ENCODE measurements around the gene URB1. TPM values are rescaled to one million over a fixed set of nuclear protein-coding genes. Genes with fewer than 3 reads are reported as not detected.
A peak's percentile ranks its signal among the peaks of the same experiment; 100 is the strongest.
"Not testable (repeated sequence)": the region's sequence is repeated elsewhere in the genome, so short reads cannot be mapped to it uniquely, and the experiment has no call there.

Gene URB1
- total RNA-seq, 1 donor from 2014 or later = 11.4 TPM

DNA sequence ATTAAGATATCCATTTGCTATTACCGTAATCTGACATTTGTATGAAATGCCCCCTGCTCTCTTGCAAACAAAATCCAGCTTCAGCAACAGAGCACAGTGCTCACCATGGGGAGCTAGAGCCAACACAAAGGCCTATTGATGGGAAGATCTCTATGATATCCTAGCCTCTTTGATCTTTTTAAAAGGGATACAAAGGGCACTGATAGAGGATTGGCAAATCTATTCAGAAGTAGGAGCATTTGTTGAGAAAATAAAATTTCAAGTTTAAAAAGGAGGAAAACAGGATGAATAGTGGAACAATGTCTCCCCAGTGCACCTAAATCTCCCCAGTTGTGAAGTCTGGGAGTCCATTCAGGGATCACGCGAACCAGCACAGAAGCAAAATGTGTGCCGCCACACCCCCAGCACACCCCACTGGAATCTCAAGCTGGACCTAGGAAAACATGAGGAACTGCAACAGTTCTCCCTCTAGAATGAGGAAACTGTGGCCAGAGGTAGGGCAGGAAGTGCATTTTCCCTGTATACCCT lies 62.0 kb downstream of the URB1 start:
- intact Hi-C loops (cut with DNase I) = no loop called here
- ATAC-seq (ENCODE audit: poor library complexity) (no peak), DNase-seq (no peak)

DNA sequence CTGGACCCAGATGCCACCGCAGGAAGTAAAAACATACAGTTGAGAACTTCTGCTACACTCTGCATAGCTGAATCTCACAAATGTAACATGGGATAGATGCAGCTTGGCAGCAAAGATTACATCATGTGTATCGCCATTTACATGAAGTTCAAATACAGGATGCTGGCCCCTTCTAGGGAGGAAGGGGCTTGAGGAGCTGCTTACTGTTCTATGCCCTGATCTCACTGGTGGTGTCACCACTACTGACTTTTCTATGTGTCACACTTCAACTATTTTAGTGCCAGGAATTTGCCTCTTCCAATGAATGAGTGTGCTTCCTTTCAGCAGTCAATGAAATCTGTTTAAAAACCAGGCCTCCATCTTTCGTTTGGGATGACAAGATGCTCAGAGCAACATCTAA lies 63.0 kb downstream of the URB1 start:
- DNase-seq = no peak
- no peak for ATAC-seq (ENCODE audit: poor library complexity)
- intact Hi-C loops (cut with DNase I) = no loop called here

DNA sequence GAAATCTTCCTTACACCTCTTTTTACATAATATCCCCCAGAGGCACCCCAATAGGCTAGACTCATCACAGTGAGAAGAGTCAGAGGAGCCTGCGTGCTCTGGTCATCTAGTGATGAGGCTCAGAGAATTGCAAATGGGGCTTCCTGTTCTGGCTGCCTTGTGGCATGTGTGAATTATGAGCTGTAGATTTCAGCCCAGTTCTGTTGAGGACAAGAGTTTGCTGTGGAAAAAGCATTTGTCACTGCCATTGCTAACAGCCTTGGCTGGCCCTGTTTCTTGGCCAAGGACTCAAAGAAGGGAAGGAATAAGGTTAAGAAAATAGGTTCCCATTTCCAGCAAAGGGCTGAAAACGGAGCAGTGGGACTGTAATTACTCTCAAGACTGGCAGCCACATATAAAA lies 63.5 kb downstream of the URB1 start:
- ATAC-seq (ENCODE audit: poor library complexity) = no peak
- DNase-seq = no peak
- intact Hi-C loops (cut with DNase I) = no loop called here

- intact Hi-C loops (cut with DNase I) = no loop called here
- DNase-seq (no peak), ATAC-seq (ENCODE audit: poor library complexity) (no peak)
These were observed 64.2 kb downstream of the URB1 start for GRCh38 chr21:32328595-32328994.

- intact Hi-C loops (cut with DNase I) = no loop called here
- ATAC-seq (ENCODE audit: poor library complexity) (no peak), DNase-seq (no peak)
These were observed 67.1 kb downstream of the URB1 start for GRCh38 chr21:32325706-32326105.

DNA sequence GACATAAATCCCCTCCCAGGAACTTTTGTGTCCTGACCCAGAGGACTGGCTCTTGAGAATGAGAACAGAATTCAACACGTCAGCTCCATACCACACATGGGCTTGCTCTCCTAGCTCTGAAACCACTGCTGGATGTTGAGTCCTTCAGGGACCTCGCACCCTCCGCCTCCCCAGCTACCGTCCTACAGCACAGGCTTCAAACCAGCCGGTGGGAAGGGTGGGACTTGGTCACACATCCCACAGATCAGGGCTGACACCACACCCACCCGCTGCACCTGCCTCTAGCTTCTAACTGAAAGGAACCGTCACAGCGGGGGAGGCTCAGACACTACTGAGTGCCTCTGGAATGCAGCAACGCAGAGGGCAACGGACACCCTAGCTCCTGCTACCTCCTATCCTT lies 70.1 kb downstream of the URB1 start:
- DNase-seq (no peak), ATAC-seq (ENCODE audit: poor library complexity) (no peak)
- intact Hi-C loops (cut with DNase I) = no loop called here

GRCh38 chr21:32322103-32322502 lies 70.7 kb downstream of the URB1 start:
- no peak for DNase-seq
- ATAC-seq (ENCODE audit: poor library complexity) = no peak

GRCh38 chr21:32321480-32321879 lies 71.3 kb downstream of the URB1 start:
- ATAC-seq (ENCODE audit: poor library complexity) (no peak), DNase-seq (no peak)
- intact Hi-C loops (cut with DNase I) = no loop called here

More at GRCh38 chr21:32322103-32322502, 70.7 kb downstream of the URB1 start:
- intact Hi-C loops (cut with DNase I) = no loop called here

GRCh38 chr21:32320726-32321125 lies 72.1 kb downstream of the URB1 start:
- intact Hi-C loops (cut with DNase I) = no loop called here
- no peak for ATAC-seq (ENCODE audit: poor library complexity)
- no peak for DNase-seq

DNA sequence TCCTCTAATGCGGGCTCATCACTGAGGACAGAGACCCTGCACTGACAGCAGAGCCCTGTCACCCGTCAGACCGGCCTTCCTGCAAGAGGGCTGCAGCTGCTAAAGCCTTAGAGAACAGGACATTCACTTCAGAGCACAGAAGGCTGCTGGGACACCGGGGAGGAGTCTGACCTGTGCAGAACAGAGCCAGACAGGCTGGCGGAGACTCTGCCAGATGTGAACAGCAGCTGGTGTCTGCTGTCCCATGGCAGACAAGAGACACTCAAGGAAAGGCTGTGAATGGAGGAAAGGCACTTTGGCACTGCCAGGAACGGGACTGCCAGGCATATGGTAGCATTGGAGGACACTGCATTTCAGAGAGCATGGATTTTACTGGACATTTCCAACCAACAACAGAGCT lies 72.8 kb downstream of the URB1 start:
- DNase-seq (no peak), ATAC-seq (ENCODE audit: poor library complexity) (no peak)
- intact Hi-C loops (cut with DNase I) = no loop called here

DNA sequence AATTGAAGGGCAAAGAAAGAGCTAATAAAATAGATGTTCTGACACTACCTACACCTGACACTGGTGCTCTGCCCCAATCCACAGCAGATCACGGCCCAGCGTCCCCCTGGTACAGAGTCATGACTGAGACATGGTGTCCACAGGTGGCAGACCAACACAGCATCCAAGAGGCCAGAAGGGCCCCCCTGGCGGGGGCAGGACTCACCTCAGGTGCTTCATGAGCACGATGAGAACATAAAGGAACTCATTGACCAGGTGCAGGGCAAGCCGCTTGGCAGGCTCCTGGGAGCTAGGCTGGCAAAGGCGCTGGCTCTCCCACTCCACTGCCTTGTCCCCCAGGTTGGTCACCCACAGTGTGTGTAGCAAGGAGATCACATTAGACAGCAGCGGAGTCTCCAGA lies 73.8 kb downstream of the URB1 start:
- ATAC-seq (ENCODE audit: poor library complexity) = no peak
- DNase-seq = no peak
- intact Hi-C loops (cut with DNase I) = no loop called here

DNA sequence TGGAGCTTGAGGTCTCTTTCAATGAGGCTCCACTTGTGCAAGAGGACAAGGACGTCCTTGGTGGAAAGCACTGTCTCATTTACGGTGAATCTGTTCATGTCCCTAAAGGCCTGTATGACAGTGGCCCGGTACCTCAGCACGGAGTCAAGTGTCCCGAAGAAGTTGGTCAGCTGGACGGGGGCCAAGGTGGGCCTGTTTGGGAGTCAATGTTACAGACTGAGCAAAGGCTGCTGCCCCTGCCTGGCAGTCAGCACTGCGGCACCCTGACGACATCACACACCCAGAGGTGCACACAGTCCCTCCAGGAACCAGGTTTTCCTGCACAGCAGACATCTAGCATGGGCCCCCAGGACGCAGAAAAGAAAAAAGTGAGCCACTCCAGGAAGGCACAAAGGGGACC lies 75.1 kb downstream of the URB1 start:
- ATAC-seq (ENCODE audit: poor library complexity) (no peak), DNase-seq (no peak)
- intact Hi-C loops (cut with DNase I) = no loop called here

DNA sequence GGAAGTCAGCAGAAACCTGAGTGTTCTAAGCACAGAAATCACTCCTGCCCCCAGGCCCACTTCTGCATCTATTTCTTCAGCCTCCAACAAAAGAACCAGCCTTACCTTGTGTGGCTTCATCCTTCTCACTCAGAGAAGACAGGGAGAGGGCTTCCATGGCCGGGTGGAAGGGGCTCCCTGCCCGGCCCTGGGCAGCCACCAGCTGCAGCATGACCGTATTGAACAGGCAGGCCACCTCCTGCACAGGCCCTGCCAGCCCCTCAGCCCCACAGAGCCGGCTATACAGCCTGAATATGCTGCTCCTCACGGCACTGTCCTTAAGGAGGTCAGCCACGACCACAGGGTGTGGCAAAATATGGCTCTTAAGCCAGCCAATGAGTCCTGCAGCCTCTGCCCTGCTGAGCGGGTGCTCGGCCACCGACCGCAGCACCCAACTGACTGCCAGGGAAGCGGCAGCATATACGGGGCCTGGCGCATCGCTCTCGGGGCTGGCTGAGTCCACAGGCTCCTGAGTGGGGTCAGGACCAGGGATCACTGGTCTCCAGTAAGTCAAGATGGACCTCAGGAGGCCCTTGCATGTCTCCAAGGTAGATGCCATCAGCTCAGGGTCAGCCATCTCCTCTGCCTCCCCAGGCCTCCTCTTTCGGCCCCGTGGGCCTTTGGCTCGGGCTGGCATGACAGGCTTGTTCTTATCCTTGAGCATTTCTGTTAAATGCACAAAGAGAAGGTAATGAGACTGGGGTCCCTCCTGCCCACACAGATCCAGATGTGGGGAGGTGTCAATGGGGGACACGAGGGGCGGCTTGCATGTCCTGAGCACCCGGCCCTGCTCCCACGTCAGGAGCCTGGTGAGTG lies 76.2 kb downstream of the URB1 start:
- no peak for DNase-seq
- intact Hi-C loops (cut with DNase I) = no loop called here
- no peak for ATAC-seq (ENCODE audit: poor library complexity)

GRCh38 chr21:32315511-32316281 lies 77.1 kb downstream of the URB1 start:
- DNase-seq (no peak), ATAC-seq (ENCODE audit: poor library complexity) (no peak)
- intact Hi-C loops (cut with DNase I) = no loop called here

GRCh38 chr21:32314806-32315205 lies 78.0 kb downstream of the URB1 start:
- ATAC-seq (ENCODE audit: poor library complexity) (no peak), DNase-seq (no peak)
- intact Hi-C loops (cut with DNase I) = no loop called here

- peak; percentile 5 for ATAC-seq (ENCODE audit: poor library complexity)
- intact Hi-C loops (cut with DNase I) = no loop called here
- DNase-seq = no peak
These were observed 79.8 kb downstream of the URB1 start for GRCh38 chr21:32312976-32313375.

- intact Hi-C loops (cut with DNase I) = no loop called here
- DNase-seq (peak; percentile 60), ATAC-seq (ENCODE audit: poor library complexity) (peak; percentile 85)
These were observed 80.5 kb downstream of the URB1 start for GRCh38 chr21:32312326-32312725.

DNA sequence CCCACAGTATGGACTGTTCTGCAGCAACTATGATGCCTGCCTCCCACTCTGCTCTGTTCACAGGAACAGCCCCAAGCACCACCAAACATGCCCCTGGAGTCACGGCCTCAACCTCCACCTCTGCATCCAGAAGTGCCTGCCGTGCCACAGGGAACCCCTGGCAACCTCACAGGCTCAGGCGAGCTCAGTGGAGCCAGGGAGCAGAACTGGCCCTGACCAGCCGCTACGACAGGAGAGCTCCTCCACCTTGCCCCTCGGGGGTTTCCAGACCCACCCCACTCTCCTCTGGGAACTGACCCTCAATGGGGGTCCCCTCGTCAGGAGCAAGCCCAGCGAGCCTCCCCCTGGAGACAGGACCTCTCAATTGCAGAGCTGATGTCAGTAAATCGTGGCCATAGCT lies 81.2 kb downstream of the URB1 start:
- ATAC-seq (ENCODE audit: poor library complexity) (no peak), DNase-seq (no peak)
- intact Hi-C loops (cut with DNase I) = no loop called here

GRCh38 chr21:32310976-32311375 lies 81.8 kb downstream of the URB1 start:
- ATAC-seq (ENCODE audit: poor library complexity); intact Hi-C loops (cut with DNase I); DNase-seq: not testable (repeated sequence)

DNA sequence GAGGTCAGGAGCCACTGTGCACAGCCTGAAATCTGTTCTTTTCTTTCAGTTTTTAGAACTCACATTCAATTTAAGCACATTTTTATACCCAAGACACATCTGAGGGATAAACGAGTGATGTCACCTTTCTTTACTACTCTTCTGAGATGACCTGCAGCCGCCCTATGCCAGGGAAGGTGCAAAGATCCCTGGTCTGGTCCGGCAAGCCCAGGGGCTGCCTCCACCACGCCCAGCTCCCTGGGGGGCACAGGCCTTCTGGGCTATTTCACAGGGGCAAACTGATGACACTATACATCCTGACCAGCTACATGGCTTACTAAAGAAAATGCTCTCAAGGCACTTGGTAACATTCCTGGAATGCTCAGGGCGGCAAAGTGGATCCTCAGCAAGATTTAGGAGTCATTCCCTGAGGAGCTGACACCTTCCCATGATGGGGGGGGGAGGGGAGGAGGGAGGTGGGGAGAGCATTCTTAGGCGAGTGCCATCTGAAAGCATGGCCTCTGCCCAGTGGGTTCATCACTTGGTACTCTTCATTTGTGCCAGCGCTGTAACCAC lies 82.8 kb downstream of the URB1 start:
- no peak for DNase-seq
- intact Hi-C loops (cut with DNase I) = no loop called here
- no peak for ATAC-seq (ENCODE audit: poor library complexity)

All from Right ventricle myocardium superior (tissue), 1 donor.